COLO829 (cell line): ENCODE results near the gene ZNF565.
"Not testable (repeated sequence)": the region's sequence is repeated elsewhere in the genome, so short reads cannot be mapped to it uniquely, and the experiment has no call there.

ENCODE experiments used
- DNase-seq: peaks from one replicate; pipeline ENCODE4 v3.0.0; 2012; ENCODE audit warnings: low spot score

The ZNF565 gene

DNA sequence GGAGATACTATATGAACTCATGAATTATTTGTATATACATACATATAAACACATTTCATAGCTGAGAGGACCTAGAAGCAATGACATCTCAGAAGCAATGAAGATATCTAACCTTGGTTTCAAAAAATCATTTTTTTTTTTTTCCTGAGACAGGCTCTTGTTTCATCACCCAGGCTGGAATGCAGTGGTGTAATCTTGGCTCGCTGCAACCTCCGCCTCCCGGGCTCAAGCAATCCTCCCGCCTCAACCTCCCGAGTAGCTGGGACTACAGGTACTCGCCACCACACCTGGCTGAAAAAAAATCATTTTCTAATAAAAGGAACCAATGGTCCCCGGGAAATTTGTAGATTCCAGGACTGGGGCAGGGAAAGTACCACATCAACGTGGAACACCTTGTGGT is 4.0 kb downstream of the ZNF565 start:
- DNase-seq: no peak

- DNase-seq: no peak
Measured at GRCh38 chr19:36209372-36209771, 5.1 kb downstream of the ZNF565 start.

- no peak for DNase-seq
Measured at GRCh38 chr19:36207605-36208252, 6.7 kb downstream of the ZNF565 start.

- no peak for DNase-seq
Measured at GRCh38 chr19:36203293-36203692, 11.2 kb downstream of the ZNF565 start.

DNA sequence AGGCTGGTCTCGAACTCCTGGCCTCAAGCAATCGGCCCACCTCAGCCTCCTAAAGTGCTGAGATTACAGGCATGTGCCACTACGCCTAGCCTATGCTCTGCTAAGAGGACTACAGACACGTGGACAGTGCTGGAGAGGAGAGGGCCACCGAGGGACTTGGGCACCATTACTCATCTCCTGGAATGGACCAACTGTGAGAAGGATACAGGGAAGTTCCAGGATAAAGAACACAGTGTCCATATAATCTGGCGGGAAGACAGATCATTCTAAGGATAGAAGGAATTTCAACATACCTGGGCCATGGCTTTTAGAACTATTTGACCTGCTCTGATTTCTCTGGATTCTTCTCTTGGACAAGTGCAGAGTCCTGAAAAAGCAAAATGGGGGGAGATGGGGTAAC is 12.8 kb downstream of the ZNF565 start:
- DNase-seq: no peak

GRCh38 chr19:36198119-36198518 is 16.3 kb downstream of the ZNF565 start:
- no peak for DNase-seq

GRCh38 chr19:36196249-36196648 is 18.2 kb downstream of the ZNF565 start:
- no peak for DNase-seq

DNA sequence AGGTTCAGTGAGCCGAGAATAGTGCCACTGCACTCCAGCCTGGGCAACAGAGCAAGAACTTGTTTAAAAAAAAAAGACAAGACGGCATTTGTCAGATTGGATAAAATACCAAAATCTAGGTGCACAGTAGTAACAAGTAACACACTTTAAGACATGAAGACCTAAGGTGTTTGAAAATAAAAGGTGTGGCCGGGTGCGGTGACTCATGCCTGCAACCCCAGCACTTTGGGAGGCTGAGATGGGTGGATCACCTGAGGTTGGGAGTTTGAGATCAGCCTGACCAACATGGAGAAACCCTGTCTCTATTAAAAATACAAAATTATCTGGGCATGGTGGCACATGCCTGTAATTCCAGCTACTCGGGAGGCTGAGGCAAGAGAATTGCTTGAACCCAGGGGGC is 27.7 kb downstream of the ZNF565 start:
- not testable (repeated sequence) for DNase-seq

- DNase-seq: no peak
Measured at GRCh38 chr19:36183245-36183628, 31.2 kb downstream of the ZNF565 start.

DNA sequence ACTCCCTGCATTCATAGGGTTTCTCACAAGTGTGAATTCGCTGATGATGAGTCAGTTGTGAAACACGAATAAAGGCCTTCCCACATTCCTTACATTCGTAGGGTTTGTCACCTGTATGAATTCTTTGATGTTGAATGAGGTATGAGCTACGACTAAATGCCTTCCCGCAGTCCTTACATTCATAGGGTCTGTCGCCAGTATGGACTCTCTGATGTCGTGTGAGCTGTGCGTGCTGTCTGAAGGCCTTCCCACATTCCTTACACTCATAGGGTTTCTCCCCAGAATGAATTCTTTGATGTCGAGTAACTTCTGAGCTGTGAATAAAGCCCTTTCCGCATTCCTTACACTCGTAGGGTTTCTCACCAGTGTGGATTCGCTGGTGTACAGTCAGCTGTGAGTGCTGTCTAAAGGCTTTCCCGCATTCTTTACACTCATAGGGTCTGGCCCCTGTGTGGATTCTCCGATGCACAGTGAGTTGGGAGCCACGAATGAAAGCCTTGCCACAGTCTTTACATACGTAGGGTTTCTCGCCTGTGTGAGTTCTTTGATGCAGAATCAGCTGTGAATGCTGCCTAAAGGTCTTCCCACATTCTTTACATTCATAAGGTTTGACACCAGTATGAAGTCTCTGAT is 31.7 kb downstream of the ZNF565 start:
- no peak for DNase-seq

DNA sequence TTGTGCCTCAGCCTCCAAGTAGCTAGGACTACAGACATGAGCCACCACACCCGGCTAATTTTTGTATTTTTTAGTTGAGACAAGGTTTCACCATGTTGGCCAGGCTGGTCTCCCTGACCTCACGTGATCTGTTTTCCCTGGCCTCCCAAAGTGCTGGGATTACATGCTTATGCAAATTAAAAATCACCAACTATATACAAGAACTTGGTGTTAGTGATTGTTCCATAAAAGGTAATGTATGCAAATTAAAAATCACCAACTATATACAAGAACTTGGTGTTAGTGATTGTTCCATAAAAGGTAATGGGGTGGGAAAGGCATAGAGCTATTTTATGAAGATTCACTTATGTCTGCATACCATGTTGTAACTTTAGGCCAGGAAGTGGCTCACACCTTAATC is 35.4 kb downstream of the ZNF565 start:
- not testable (repeated sequence) for DNase-seq

DNA sequence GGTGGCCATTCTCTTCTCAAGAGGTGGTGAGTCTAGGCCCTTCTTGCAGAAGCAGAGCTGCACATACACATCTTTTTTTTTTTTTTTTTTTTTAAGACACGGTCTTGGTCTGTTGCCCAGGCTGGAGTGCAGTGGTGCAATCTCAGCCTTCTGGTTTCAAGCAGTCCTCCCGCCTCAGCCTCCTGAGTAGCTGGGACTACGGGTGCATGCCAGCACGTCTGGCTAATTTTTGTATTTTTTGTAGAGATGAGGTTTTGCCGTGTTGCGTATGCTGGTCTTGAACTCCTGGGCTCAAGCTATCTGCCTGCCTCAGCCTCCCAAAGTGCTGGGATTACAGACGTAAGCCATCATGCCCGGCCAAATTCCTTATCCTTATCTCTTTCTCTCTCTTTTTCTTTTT is 40.6 kb downstream of the ZNF565 start:
- not testable (repeated sequence) for DNase-seq

DNA sequence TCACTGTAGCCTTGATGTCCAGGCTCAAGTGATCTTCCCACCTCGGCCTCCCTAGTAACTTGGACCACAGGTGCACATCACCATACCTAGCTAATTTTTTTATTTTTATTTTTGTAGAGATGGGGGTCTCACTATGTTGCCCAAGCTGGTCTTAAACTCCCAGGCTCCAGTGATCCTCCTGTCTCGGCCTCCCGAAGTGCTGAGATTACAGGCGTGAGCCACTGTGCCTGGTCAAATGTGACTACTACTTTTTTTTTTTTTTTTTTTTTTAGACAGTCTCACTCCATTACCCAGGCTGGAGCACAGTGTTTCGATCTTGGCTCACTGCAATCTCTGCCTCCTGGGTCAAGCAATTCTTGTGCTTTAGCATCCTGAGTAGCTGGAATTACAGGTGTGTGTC is 41.6 kb downstream of the ZNF565 start:
- no peak for DNase-seq

- no peak for DNase-seq
Measured at GRCh38 chr19:36169084-36169760, 45.2 kb downstream of the ZNF565 start.

- no peak for DNase-seq
Measured at GRCh38 chr19:36163813-36164212, 50.7 kb downstream of the ZNF565 start.

DNA sequence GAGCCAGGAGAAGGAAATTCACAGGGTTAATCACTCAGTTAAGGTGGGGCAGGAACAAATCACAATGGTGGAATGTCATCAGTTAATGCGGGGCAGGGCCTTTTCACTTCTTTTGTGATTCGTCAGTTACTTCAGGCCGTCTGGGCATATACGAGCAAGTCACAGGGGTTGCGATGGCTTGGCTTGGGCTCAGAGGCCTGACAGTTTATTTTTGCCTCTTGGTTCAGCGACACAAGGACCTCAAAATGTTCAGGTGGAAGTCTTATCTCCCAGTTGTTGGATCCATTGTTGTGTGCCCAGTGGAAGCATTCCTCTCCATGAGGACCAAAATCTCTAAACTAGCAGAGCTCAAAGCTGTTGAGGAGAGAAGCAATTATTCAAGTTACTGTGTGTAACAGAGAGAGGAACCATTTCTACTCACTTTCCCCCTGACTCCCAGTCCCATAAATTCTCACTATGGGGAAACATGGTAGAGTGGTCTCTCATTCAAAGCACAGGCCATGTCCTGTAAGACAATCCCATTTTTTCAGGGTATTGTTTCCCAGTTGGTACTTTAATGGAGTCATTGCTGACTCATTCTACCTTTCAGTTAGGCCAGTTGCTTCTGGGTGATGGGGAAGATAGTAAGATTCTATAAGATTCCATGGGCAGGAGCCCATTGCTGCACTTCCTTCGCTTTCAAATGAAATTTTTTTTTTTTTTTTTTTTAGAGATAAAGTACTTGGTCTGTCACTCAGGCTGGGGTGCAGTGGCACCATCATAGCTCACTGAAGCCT is 53.5 kb downstream of the ZNF565 start:
- DNase-seq: no peak

DNA sequence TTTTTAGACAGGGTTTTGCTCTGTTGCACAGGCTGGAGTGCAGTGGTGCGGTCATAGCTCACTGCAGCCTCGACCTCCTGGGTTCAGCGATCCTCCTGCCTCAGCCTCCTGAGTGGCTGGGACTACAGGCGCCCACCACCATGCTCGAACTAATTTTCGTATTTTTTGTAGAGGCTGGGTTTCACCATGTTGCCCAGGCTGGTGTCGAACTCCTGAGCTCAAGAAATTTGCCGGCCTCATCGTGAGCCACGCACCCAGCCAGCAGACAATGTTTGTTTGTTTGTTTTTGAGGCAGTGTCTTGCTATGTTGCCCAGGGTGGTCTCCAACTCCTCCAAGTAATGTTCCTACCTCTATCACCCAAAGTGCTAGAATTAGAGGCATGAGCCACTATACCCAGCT is 61.3 kb downstream of the ZNF565 start:
- no peak for DNase-seq

DNA sequence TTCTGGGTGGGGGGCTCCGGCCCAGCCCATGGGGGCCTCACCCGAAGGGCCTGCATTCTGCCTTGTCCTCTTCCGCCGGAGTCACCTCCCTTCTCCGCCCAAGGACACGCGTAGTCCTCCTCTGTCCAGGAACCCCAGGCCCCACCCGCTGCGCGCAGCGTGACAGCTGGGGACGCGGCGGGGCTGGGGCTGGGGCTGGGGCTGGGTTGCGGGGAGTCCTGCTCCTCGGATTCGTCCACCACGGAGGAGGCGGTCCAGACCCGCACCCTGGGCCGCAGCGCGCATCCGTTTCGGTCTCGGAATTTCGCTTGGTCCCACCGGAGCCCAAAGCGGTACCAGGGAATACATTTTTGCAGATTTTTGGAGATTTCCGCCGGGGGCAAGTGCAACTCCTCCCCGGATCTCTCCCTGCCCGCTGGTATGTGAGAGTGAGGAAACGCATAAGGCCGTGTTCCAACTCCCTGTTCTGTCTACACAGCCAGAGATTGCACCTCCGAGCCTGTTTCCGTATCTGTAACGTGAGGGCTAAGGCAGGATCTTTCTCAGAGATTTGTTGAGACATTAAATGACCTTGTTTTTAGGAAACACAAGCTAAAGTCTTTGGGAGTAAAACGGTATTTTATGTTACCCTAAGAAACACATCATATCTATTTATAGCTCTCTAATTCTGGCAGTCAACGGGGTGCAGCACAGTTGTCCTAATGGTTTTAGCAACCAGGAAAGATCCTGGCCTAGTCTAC is 61.9 kb downstream of the ZNF565 start, which contains the start of gene COX7A1:
Gene COX7A1 (minus strand): TSS at position 96 of the 740 bp plus-strand sequence. CDS start 40 bp downstream, at position 56.
- no peak for DNase-seq

DNA sequence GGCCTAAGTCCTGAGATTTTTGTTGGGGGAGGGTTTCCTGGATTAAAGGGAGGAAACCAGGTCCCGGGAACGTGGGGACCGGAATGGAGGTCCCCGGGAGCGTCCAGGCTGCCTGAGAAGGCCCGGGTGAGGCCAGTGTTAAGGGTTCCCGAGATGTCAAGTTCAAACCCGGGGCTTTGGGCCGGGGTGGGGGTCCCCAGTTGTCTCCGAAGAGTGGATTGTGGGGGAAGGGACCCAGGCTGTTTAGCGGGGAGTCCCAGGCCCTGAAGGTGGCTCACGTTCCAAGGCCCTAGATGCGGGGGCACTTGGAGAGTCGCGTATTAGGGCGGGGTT is 62.5 kb downstream of the ZNF565 start:
- no peak for DNase-seq

GRCh38 chr19:36151144-36152018 is 63.1 kb downstream of the ZNF565 start:
- no peak for DNase-seq

- DNase-seq: no peak
Measured at GRCh38 chr19:36150586-36150985, 63.9 kb downstream of the ZNF565 start.
